Mesenchymal stem cell (in vitro differentiated cells and primary cell): ENCODE measurements around the gene COL1A1.

Source experiments
- DNase-seq: peaks from one replicate; pipeline ENCODE4 v3.0.0-alpha.2; 2013
- H2AFZ ChIP-seq: one replicate; pipeline ENCODE4 v1.6.1; 2013; ENCODE audit warnings: low read depth, mild to moderate bottlenecking, control low read depth, inconsistent platforms, low read length, moderate library complexity
- H2AK5ac ChIP-seq: 2 replicates; pipeline ENCODE4 v1.6.1; 2013; ENCODE audit warnings: low read length, moderate library complexity, mild to moderate bottlenecking, inconsistent platforms; ENCODE audit not compliant: severe bottlenecking
- H2BK120ac ChIP-seq: one replicate; pipeline ENCODE4 v1.6.1; 2013; ENCODE audit warnings: low read depth, mild to moderate bottlenecking, inconsistent platforms, low read length, moderate library complexity
- H2BK12ac ChIP-seq, 2 experiments: one replicate each; pipeline ENCODE4 v1.6.1; 2013; ENCODE audit warnings: inconsistent platforms in 2 of 2, low read length in 2 of 2, mild to moderate bottlenecking in 2 of 2, moderate library complexity in 2 of 2, control low read depth in 1 of 2
- H2BK15ac ChIP-seq: one replicate; pipeline ENCODE4 v1.6.1; 2013; ENCODE audit warnings: mild to moderate bottlenecking, low read depth, inconsistent platforms; ENCODE audit not compliant: poor library complexity, severe bottlenecking
- H2BK5ac ChIP-seq: 2 replicates; pipeline ENCODE4 v1.6.1; 2013; ENCODE audit warnings: low read depth, mild to moderate bottlenecking, low read length, control low read depth, inconsistent platforms; ENCODE audit not compliant: poor library complexity, severe bottlenecking
- H3K14ac ChIP-seq, 2 experiments: one replicate each; pipeline ENCODE4 v1.6.1; 2013; ENCODE audit warnings: inconsistent platforms in 2 of 2, low read length in 2 of 2, control low read depth in 1 of 2, mild to moderate bottlenecking in 1 of 2, moderate library complexity in 1 of 2
- H3K18ac ChIP-seq, 2 experiments: one replicate each; pipeline ENCODE4 v1.6.1; 2013; ENCODE audit warnings: inconsistent platforms in 2 of 2, low read length in 2 of 2, control low read depth in 1 of 2, low read depth in 1 of 2, mild to moderate bottlenecking in 1 of 2
- H3K23ac ChIP-seq, 2 experiments: one replicate each; pipeline ENCODE4 v1.6.1; 2013; ENCODE audit warnings: inconsistent platforms in 2 of 2, low read length in 2 of 2, mild to moderate bottlenecking in 2 of 2, moderate library complexity in 2 of 2, control low read depth in 1 of 2
- H3K27ac ChIP-seq: 2 replicates; pipeline ENCODE4 v1.5.1; 2013; ENCODE audit warnings: mild to moderate bottlenecking, moderate library complexity, low read length, control low read depth, inconsistent platforms; ENCODE audit not compliant: poor library complexity, severe bottlenecking
- H3K27me3 ChIP-seq, 2 experiments: 2 replicates each; pipeline versions ENCODE4 v1.6.1 to v1.7.0; 2013; ENCODE audit warnings: low read length in 2 of 2, mild to moderate bottlenecking in 2 of 2, moderate library complexity in 2 of 2, control low read depth in 1 of 2, inconsistent platforms in 1 of 2; ENCODE audit not compliant: control insufficient read depth in 1 of 2, insufficient read depth in 1 of 2
- H3K36me3 ChIP-seq, 2 experiments: 2 replicates each; pipeline versions ENCODE4 v1.6.1 to v1.7.0; 2013; ENCODE audit warnings: low read length in 2 of 2, control low read depth in 1 of 2, inconsistent platforms in 1 of 2, low read depth in 1 of 2, mild to moderate bottlenecking in 1 of 2; ENCODE audit not compliant: insufficient read depth in 2 of 2, control insufficient read depth in 1 of 2
- H3K4ac ChIP-seq, 2 experiments: one replicate each; pipeline ENCODE4 v1.6.1; 2013; ENCODE audit warnings: inconsistent platforms in 2 of 2, low read length in 2 of 2, mild to moderate bottlenecking in 2 of 2, moderate library complexity in 2 of 2, control low read depth in 1 of 2, low read depth in 1 of 2
- H3K4me1 ChIP-seq: 2 replicates; pipeline ENCODE4 v1.6.1; 2013; ENCODE audit warnings: low read depth, low read length, control low read depth; ENCODE audit not compliant: control insufficient read depth, insufficient read depth
- H3K4me2 ChIP-seq: 2 replicates; pipeline ENCODE4 v1.6.1; 2013; ENCODE audit warnings: low read length, mild to moderate bottlenecking, inconsistent platforms; ENCODE audit not compliant: poor library complexity, severe bottlenecking
- H3K4me3 ChIP-seq, 2 experiments: 2 replicates each; pipeline versions ENCODE4 v1.5.1 to v1.7.0; 2013; ENCODE audit warnings: low read length in 2 of 2, mild to moderate bottlenecking in 2 of 2, control low read depth in 1 of 2, low read depth in 1 of 2; ENCODE audit not compliant: insufficient read depth in 1 of 2
- H3K79me1 ChIP-seq: replicated peaks from 2 replicates; pipeline ENCODE4 v1.6.1; 2013; ENCODE audit warnings: mild to moderate bottlenecking, control low read depth, low read length, inconsistent platforms; ENCODE audit not compliant: poor library complexity, severe bottlenecking
- H3K9ac ChIP-seq: 2 replicates; pipeline ENCODE4 v1.7.0; 2013; ENCODE audit warnings: mild to moderate bottlenecking, low read length, moderate library complexity
- H3K9me3 ChIP-seq: 2 replicates; pipeline ENCODE4 v1.7.0; 2013; ENCODE audit warnings: mild to moderate bottlenecking, low read length; ENCODE audit not compliant: control insufficient read depth
- H4K8ac ChIP-seq: one replicate; pipeline ENCODE4 v1.6.1; 2013; ENCODE audit warnings: inconsistent platforms, mild to moderate bottlenecking, low read length, moderate library complexity
- H4K91ac ChIP-seq: one replicate; pipeline ENCODE4 v1.6.1; 2013; ENCODE audit warnings: mild to moderate bottlenecking, low read length, inconsistent platforms
- WGBS: methylation state at CpG from one replicate; pipeline ENCODE4 v1.1.7; 2013; ENCODE audit warnings: mixed read lengths; 5-methylcytosine and 5-hydroxymethylcytosine counted together

The COL1A1 gene

GRCh38 chr17:50203604-50204345, 2.3 kb upstream of the COL1A1 start:
- Histone ChIP-seq H3K4me2 (no peak overlapping the region), H2BK120ac (peak overlapping the region; percentile 80), H3K9me3 (no peaks in the 10 kb centered on the region), H3K23ac (no peak overlapping the region), H3K18ac (peak overlapping the region; percentile 69 to 83), H2BK15ac (peak overlapping the region; percentile 89), H4K8ac (peak overlapping the region; percentile 69), H3K4ac (peak overlapping the region; percentile 71 to 88), H3K4me3 (peak overlapping the region in 1 of 2 experiments; percentile 73), H3K9ac (peak overlapping the region; percentile 100), H2AK5ac (peak overlapping the region; percentile 0), H3K4me1 (peaks cover 41% of the 10 kb centered on the region), H2BK5ac (no peak overlapping the region), H3K27ac (no peak overlapping the region), H2BK12ac (peak overlapping the region; percentile 18 to 98), H4K91ac (peak overlapping the region; percentile 94), H3K14ac (no peak overlapping the region), H3K27me3 (no peaks in the 10 kb centered on the region), H2AFZ (no peak overlapping the region), H3K36me3 (peaks cover 5 to 11% of the 10 kb centered on the region in 2 experiments), H3K79me1 (peaks cover 11% of the 10 kb centered on the region)
- peak; percentile 62 for DNase-seq
- 73% methylated on average over 7 of the region's 13 CpGs for WGBS

- DNase-seq = no peak
- H3K9ac ChIP-seq = peak overlapping the region; percentile 100
- peaks cover 11% of the 10 kb centered on the region for H3K79me1 ChIP-seq
- H3K23ac ChIP-seq = peak overlapping the region in 1 of 2 experiments; percentile 14
- H2BK5ac ChIP-seq = no peak overlapping the region
- no peak overlapping the region for H3K14ac ChIP-seq
- H3K4ac ChIP-seq = peak overlapping the region; percentile 54 to 76
- H4K91ac ChIP-seq = peak overlapping the region; percentile 94
- H2BK12ac ChIP-seq = peak overlapping the region; percentile 18 to 87
- H2AK5ac ChIP-seq = peak overlapping the region; percentile 0
- peaks cover 12 to 13% of the 10 kb centered on the region in 2 experiments for H3K36me3 ChIP-seq
- H3K4me2 ChIP-seq = no peak overlapping the region
- H3K18ac ChIP-seq = peak overlapping the region; percentile 53 to 83
- no peaks in the 10 kb centered on the region for H3K27me3 ChIP-seq
- peaks cover 40% of the 10 kb centered on the region for H3K4me1 ChIP-seq
- no peak overlapping the region for H3K27ac ChIP-seq
- peak overlapping the region; percentile 89 for H2BK15ac ChIP-seq
- peak overlapping the region in 1 of 2 experiments; percentile 100 for H3K4me3 ChIP-seq
- H2AFZ ChIP-seq = no peak overlapping the region
- no peak overlapping the region for H4K8ac ChIP-seq
- peak overlapping the region; percentile 80 for H2BK120ac ChIP-seq
- 70% methylated on average over 10 of the region's 14 CpGs for WGBS
- no peaks in the 10 kb centered on the region for H3K9me3 ChIP-seq
Measured at GRCh38 chr17:50203086-50203485, 1.7 kb upstream of the COL1A1 start.

GRCh38 chr17:50200457-50201275, 765 bp downstream of the COL1A1 start:
- H3K18ac ChIP-seq = peak overlapping the region; percentile 97 to 100
- H2BK120ac ChIP-seq = peak overlapping the region; percentile 85
- no peaks in the 10 kb centered on the region for H3K27me3 ChIP-seq
- H3K9me3 ChIP-seq = no peaks in the 10 kb centered on the region
- H3K27ac ChIP-seq = peak overlapping the region; percentile 100
- H3K4me2 ChIP-seq = peak overlapping the region; percentile 31
- no peak overlapping the region for H2AFZ ChIP-seq
- H3K4me1 ChIP-seq = peaks cover 43% of the 10 kb centered on the region
- peaks cover 36 to 38% of the 10 kb centered on the region in 2 experiments for H3K36me3 ChIP-seq
- peaks cover 11% of the 10 kb centered on the region for H3K79me1 ChIP-seq
- peak; percentile 95 for DNase-seq
- H3K4ac ChIP-seq = peak overlapping the region; percentile 84 to 99
- H2BK5ac ChIP-seq = peak overlapping the region; percentile 99
- peak overlapping the region; percentile 92 for H4K8ac ChIP-seq
- peak overlapping the region; percentile 93 for H4K91ac ChIP-seq
- peak overlapping the region; percentile 66 to 85 for H3K23ac ChIP-seq
- peak overlapping the region; percentile 93 to 99 for H3K14ac ChIP-seq
- peak overlapping the region; percentile 91 to 100 for H3K4me3 ChIP-seq
- H3K9ac ChIP-seq = peak overlapping the region; percentile 100
- WGBS = under 1% methylated on average over 55 of the region's 55 CpGs
- H2BK15ac ChIP-seq = peak overlapping the region; percentile 52
- H2BK12ac ChIP-seq = peak overlapping the region; percentile 61 to 87
- peak overlapping the region; percentile 95 for H2AK5ac ChIP-seq
